Myocyte (in vitro differentiated cells): ENCODE results near the gene SPA17. TPM values are rescaled to one million over a fixed set of nuclear protein-coding genes. Genes with fewer than 3 reads are reported as not detected.

ENCODE experiments used
- DNase-seq: peaks from one replicate; pipeline ENCODE4 v3.0.0-alpha.2; 2012; ENCODE audit warnings: low read depth
- total RNA-seq: library from RNA; depleted of rRNA; stranded (reverse); fragments of >200 nt; gene quantifications from 2 replicates; pipeline ENCODE4 v1.2.3, GENCODE V29; 2014

The SPA17 gene
- total RNA-seq, 1 donor from 2014 or later: 7.7 TPM

DNA sequence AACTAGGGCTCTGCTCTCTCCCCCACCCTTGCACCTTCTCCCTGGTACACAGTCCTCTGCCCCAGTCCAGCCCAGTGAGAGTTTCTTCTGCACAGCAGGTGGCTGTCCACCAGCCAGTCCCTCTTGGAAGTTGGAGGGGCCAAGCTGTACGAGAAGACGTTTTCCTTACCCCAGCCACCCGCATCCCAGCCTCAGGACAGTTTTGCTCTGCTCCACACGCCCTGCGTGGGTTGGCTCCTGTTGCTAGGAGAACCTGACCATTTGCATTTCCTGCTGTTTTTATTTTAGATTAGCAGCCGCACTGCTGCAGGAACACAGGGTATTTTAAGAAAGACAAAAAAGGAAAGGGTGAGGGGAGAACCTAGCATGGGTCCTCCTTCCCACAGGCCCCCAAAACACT lies 48.5 kb downstream of the SPA17 start:
- no peak for DNase-seq

DNA sequence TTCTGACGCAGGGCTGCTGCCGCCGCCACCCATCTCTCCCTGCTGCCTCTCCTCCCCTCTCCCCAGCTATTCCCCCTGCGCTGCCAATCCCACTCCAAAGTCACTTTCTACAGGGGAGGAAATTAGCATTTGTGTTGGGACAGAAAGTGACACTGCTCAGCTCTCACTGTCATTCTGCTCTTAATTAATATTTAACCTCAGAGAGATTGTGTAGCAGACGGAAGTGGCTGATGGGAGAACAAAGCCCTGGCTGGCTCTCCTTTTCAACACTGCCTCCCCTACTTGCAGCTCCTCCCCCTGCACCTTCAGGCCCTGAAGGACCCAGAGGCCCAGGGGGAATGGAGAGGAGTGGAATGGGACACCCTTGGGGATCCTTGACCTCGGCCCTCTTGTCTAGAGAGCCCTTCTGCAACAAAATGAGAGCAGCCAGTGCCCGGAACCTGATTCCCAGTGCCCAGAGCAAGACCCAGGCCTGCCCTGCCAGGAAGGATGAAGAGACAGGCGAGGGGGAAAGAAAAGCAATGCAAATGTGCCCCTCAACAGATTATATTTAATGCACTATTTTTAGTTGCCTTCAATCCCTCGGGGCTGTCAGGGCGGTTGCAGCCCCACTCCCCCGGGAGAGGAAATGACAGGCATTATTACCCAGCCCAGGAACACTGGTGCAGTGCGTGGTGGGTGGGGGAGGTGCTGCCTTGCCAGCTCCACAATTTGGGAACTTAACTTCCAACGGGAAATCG lies 51.4 kb downstream of the SPA17 start:
- no peak for DNase-seq

DNA sequence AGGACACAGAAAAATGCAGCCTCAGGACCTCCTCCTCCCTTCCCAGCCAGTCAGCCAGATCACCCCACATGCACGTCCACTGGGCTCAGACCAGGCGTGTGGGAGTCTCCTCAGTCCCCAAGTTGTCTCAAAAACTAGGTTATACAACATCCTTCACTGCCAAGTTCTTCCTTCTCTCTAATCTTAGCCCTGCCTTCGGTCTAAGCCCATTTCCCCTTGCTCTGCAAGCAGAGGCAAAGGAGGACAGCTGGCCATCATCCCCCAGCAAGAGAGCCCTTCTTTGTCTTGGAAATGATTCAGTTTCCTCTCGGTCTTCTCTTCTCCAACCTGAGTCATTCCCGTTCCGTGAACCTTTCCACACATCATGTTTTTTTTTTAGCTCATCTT lies 52.0 kb downstream of the SPA17 start:
- peak; percentile 44 for DNase-seq

GRCh38 chr11:124727474-124727873 lies 53.8 kb downstream of the SPA17 start:
- no peak for DNase-seq

DNA sequence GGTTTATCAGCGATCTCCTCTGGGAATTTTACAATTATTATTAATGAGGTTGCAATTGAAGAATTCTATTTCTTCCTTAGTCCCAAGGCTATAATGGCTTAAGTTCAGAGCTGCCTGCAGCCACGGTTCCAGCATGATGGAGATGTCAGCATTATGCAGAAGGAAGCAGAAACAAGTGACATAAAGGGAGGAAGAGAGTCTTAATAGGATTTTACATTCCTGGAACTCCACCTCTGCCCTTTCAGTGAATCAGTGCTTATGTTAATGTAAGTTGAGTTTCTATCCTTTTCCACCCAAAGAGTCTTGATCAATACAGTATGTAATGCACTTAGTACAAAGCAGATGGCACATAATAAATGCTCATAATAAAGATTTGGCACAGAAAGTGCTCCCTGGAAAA lies 54.4 kb downstream of the SPA17 start:
- no peak for DNase-seq

GRCh38 chr11:124729571-124729970 lies 55.9 kb downstream of the SPA17 start:
- no peak for DNase-seq

- no peak for DNase-seq
Measured at GRCh38 chr11:124732230-124732629, 58.5 kb downstream of the SPA17 start.

GRCh38 chr11:124736736-124737135 lies 63.0 kb downstream of the SPA17 start:
- DNase-seq: no peak

GRCh38 chr11:124737638-124738305 lies 64.1 kb downstream of the SPA17 start:
- no peak for DNase-seq

- no peak for DNase-seq
Measured at GRCh38 chr11:124738713-124739478, 65.2 kb downstream of the SPA17 start.

GRCh38 chr11:124739479-124740276 lies 66.0 kb downstream of the SPA17 start, which contains the start of gene NRGN:
NRGN (plus strand) TSS chr11:124739942; CDS start chr11:124740085, 143 bp downstream.
- peak; percentile 87 for DNase-seq

- DNase-seq: no peak
Measured at GRCh38 chr11:124740277-124740882, 66.7 kb downstream of the SPA17 start.

DNA sequence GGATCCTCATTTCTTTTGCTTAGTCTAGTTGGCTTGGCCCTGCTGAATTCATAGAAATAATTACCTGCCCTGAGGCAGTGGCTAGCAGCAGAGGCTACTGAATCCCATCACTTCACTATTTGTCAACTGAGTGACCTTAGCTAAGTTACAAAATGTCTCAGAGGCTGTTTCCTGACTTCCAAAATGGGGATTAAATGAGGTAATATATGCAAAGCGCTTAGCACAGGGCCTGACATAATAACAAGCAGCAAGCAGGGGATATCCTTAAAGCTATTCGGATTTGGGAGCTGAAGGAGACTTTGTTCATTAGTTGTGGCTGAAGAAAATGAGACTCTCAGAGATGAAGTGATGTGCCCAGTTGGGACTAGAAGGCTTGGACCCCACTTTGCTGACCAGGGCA lies 68.9 kb downstream of the SPA17 start:
- no peak for DNase-seq

GRCh38 chr11:124743050-124743449 lies 69.3 kb downstream of the SPA17 start:
- no peak for DNase-seq

- DNase-seq: no peak
Measured at GRCh38 chr11:124745270-124745834, 71.6 kb downstream of the SPA17 start.

GRCh38 chr11:124745835-124746620 lies 72.3 kb downstream of the SPA17 start:
- DNase-seq: no peak

DNA sequence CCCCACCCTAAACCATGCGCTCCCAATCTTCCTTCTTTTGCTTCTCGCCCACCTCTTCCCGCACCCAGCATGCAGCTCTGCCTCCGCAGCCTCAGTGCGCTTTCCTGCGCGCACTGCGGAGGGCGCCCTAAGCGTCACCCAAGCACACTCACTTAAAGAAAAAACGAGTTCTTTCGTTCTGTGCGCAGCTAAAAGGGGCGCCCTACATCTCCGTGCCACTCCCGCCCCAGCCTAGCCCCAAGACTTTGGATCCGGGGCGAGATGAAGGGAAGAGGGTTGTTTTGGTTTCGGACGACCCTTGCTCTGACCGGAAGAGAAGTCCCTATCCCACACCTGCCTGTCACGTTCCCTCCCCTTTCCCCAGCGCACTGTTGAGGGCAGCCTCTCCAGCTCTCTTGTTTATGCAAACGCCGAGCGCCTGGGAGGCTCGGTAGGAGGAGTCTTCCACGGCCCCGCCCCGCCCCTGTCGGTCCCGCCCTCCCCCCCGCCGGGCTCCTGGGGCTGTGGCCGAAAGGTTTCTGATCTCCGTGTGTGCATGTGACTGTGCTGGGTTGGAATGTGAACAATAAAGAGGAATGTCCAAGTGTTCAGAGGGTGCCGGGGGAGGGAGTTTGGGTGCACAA lies 73.0 kb downstream of the SPA17 start:
- peak; percentile 47 for DNase-seq
